AG20443 (cell line): ENCODE data around the gene TPO.
"Not testable (repeated sequence)": the region's sequence is repeated elsewhere in the genome, so short reads cannot be mapped to it uniquely, and the experiment has no call there.

Source experiments
- DNase-seq: peaks from one replicate; pipeline ENCODE4 v3.0.0; 2012; ENCODE audit warnings: low spot score, mixed read lengths

The TPO gene

DNA sequence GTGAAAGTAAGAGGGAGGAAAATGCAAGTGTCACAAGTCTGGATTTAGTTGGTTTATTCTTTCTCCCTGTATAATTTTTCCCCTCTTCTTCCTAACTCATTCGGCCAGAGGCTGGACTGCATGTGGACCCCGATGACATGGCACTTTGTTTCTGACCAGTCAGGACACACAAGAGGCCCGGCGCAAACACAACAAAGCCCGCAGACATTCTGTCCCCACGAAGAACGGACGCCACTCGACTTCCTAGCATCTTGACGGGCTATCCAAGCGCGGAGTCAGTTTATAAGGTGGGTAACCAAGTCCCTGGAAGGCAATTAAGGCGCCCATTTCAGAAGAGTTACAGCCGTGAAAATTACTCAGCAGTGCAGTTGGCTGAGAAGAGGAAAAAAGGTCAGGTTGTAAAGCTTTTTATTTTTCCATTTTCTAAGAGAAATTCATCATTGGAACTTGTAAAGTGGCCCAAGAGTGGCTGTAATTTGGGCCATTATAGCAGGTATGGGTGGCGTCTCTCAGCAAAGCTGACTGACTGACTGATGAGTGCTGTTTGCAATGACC is at the start of gene TPO:
Gene TPO (plus strand): TSS at position 308 of the 555 bp plus-strand sequence. CDS start 946 bp downstream, outside the sequence.
- DNase-seq, result no peak

DNA sequence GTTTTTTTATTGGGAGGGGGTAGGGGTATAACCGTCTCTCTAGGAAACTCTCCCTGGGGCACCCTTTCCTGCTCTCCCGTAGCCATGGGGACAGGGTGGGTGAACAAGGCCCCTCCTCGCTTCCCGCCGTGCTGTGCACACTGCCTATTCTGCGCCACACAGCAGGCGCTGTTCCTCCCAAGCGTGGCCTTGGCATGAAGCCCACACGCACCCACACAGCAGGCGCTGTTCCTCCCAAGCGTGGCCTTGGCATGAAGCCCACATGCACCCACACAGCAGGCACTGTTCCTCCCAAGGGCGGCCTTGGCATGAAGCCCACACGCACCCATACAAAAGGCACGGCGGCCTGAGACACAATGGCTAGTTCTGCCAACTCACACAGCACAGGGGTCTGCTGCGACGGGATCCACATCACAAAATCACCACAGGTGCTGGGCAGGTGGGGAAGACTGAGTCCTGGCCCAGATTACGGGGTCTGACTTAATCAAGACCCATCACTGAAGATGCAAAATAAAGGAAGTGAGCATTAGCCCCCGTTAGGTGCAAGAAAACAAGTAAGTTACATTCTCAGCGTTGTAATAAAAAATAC is 46.6 kb upstream of the TPO start:
- no peak for DNase-seq

DNA sequence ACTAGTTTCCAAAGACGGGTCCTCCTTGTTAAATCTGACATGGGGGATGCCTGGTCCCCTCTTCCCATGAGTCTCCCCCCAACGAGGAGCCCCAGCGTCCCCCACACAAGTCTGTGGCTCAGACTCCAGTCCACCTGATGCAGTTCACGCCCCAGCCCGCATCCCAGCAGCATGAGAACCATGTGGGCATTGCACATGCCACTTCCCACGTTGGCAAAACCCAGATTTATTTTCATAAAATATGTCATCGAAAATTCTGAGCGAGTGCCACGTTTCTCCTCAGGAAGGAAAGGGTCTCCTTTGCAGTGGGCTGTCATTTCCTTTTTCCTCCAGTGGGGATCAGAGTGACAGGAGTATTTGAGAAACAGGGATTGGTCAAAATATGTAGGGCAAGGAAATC is 45.7 kb upstream of the TPO start:
- no peak for DNase-seq

DNA sequence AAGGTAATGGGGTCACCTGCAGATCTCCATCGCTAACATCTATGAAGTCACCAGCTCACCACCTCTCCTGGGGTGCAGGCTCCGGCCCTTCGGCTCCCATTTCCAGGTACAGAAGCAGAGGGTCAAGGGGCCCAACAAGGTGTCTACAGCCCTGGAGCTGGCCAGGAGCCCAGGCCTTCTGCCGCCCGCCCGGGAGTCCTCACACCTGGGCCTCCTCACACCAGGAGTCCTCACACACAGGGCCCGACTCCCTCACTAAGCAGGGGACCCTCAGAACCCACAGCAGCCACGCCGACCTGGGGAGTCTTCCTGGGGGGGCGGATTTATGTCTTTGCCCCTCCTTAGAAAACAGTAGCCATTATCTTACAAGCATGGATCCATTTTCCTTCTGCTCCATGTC is 43.4 kb upstream of the TPO start:
- DNase-seq, result no peak

DNA sequence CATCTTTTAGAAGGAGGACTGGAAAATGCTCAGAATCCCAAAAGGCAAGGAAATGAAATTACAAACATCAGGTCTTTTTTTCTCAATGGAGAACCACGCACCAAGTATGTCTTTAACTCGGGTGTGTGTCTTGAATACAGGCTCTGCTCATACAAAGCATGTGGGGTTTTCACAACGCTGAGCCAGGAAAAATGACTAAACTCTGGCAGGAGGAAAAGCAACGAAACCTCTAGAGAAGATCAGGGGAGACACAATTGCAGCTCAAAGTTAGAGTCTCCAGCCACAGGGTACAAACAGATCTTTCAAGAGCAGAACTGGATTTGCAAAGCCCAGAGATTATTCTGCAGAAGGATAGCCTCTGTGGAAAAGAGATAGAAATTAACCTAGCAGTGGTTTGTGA is 42.8 kb upstream of the TPO start:
- no peak for DNase-seq

DNA sequence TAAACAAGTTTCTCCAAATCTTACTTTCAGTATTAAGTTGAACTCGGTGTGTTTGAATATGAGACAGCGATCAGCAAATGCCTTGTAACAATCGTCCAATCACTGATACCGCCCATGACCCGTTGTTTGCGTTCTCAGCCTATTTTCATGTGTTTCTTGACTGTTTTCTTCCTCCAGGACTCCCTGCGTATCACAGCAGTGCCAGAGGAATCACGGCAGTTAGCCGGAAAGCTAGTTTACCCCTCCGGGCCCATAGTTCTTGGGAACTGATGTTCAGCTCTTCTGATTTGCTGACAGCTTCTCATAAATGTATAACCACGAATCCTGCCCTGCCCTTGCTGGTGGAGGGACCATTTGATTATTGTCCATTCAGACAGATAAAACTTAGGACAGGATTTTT is 42.2 kb upstream of the TPO start:
- DNase-seq, result no peak

DNA sequence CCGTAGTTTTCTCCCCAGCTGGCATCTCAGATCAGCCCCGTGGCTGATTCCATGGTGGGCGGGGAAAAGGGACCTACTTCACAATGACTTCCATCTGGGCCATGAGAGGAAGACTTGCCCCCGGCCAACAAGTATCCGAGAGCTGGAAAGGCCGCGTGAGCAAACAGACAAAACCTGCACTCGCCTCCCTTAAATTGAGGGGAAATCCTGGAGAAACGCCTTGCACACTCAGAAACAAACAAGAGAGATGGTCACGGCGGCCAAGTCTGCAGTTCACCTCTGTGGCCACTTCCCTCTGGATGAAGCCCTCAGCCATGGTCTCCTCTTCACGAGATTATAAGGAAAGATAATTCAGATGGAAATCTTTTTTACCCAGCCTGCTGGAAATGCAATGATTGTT is 39.4 kb upstream of the TPO start:
- no peak for DNase-seq

DNA sequence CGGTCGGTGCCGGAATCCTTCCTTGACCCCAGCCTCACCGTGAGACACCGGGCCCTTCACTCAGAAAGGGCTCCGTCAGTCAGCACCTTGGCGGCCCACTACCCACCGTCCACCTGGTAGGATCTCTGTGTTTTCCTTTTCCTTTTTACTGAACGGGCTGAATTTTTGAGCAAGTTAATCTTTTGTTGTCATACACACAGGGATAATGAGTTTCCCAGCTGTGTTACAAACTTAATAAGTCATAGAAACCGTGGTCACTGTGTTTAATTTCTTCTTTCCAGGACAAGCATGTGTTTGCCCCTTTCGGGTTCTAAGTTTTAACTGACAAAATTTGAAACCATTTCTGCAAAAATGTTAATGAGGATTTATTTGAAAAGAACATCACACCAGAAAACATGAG is 39.0 kb upstream of the TPO start:
- DNase-seq, result no peak

DNA sequence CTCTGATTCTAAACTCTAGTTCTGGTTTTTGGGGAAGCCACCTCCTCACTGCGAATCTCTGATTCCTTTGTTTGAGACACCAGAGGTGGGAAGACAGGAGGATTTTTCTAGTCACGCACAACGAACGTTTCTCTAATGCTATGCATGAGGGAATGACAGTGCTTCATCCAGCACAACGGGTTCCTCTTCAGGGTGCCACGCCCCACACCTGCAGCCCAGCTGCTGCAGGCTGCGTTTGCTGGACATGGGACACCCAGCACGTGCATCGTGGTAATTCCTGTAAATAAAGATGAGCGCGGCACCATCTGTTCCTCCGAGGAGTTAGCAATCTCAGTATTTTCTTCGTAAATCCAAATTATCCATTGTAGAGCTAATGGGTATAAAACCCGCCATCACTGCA is 37.5 kb upstream of the TPO start:
- no peak for DNase-seq

DNA sequence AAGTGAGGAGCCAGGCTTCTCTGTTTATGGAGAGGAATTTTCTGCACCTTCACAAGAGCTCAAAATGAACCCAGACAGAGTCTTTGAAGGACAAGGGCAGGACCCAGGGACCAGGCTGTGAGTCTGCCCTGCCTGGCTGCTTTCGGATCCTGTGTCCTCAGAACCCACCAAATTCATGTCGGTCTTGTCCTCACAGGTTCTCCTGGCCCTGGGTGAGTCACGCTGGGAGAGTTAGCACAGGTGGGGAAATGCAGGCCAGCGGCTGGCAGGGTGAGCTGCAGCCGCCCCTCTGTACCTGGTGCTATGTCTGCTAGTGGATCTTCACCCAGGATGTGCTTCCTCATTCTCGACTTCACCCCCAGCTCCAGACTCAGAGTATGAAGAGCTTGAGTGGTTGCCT is 35.8 kb upstream of the TPO start:
- DNase-seq, result no peak

DNA sequence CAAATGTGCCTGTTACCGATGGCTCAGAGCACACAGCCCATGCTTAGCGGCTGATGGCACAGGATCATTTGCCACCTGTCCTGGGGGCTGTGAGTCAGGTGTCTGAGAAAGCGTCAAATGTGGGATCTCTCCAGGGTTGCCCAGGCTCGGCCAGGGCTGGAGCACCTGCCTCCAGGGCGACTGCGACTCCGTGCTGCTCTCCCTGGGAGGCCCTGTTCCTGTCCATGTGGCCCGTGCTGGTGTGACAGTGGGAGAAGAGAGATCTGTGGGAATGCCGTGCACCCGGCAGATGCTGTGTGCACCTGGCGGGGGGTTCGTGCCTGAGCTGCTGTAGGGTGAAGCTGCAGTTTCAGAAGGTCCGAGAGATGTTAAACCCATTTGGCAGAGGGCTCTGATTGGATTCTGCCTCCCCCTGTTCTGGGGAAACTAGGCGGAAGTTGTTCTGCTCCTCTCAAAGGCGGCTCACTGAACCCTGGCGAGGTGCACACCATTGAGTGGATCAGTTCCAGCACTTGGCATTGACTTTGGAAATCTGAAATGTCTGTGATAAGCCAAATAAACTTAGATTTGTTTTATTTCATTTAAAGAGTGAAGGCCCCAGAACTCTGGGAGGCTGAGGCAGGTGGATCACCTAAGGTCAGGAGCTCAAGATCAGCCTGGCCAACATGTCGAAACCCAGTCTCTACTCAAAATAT is 34.7 kb upstream of the TPO start:
- DNase-seq, result no peak

DNA sequence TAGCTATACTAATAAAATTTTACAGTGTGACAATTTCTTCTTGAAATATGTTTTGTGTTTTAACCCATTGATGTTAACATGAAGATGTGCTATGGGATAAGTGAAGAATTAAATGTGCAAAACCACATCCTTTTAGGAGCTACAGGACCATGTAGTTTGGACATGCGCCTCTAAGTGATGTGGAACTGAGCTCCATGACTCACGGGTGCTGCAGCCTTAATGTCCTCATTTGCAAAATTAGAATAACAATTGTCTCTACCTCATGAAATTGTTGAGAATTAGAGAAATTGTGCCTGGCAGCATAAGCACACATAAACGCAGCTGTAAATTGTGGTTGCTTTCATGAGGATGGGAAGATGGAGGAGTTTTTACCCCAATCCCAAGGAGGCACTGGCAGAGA is 31.6 kb upstream of the TPO start:
- DNase-seq, result no peak

DNA sequence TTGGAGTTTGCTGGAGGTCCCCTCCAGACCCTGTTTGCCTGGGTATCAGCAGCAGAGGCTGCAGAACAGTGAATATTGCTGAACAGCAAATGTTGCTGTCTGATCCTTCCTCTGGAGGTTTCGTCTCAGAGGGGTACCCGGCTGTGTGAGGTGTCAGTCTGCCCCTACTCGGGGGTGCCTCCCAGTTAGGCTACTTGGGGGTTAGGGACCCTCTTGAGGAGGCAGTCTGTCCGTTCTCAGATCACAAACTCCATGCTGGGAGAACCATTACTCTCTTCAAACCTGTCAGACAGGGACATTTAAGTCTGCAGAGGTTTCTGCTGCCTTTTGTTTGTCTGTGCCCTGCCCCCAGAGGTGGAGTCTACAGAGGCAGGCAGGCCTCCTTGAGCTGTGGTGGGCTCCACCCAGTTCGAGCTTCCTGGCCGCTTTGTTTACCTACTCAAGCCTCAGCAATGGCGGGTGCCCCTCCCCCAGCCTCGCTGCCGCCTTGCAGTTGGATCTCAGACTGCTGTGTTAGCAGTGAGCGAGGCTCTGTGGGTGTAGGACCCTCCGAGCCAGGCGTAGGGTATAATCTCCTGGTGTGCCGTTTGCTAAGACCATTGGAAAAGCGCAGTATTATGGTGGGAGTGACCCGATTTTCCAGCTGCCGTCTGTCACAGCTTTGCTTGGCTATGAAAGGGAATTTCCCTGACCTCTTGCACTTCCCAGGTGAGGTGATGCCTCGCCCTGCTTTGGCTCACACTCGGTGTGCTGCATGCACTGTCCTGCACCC is 25.1 kb upstream of the TPO start:
- DNase-seq, result not testable (repeated sequence)

DNA sequence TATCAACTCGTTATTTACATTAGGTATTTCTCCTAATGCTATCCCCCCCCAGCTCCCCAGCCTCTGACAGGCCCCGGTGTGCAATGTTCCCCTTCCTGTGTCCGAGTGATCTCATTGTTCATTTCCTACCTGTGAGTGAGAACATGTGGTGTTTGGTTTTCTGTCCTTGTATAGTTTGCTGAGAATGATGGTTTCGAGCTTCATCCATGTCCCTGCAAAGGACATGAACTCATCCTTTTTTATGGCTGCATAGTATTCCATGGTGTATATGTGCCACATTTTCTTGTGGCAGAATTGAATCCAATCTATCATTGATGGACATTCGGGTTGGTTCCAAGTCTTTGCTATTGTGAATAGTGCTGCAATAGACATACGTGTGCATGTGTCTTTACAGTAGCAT is 23.1 kb upstream of the TPO start:
- not testable (repeated sequence) for DNase-seq

DNA sequence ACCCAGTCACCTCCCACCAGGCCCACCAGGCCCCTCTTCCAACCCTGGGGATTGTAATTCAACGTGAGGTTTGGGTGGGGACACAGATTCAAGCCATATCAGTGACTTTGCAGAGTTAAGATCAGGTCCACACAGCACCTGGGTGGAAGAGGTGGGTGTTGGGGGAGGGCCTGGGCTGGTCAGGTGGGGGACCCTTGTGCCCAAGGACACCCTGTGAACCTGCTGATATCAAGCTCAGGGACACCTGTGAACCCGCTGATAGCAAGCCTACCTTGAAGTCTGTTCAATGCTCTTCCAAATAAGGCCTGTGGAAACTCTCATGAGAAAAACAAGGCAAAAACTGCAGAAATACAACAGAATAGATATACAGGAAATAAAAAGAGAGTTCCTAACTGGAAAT is 19.9 kb upstream of the TPO start:
- DNase-seq, result no peak

DNA sequence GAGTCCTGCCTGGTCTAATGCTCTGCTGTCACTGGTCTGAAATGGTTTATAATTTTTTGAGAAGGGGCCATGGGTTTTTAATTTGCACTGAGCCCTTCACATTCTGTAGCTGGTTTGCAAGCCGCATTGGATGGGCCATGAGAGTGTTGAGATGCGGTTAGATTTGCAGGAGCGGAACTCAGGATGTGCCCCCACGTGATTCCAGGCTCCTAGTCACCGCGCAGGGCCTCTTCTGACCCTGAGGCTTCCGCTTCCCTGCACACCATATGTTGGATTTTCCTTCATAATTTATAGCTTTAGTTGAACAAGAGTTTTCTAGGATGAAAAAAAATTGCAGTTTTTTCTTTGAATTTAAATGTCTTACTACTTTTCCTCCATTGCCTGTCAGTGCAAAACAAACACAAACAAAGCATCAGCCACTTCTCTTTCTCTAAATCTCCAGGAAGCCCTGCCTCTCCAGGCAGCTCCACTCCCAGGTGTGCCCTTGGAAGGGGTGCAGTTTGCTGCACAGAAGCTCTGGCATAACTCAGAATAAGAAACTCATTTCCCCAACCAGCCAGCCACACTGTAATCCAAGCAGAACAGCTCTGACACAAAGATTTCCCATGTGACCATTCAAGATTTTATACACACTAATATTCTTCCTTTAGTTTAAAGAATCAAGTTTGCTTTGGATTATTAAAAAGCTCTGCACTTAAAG is 18.4 kb upstream of the TPO start:
- no peak for DNase-seq

DNA sequence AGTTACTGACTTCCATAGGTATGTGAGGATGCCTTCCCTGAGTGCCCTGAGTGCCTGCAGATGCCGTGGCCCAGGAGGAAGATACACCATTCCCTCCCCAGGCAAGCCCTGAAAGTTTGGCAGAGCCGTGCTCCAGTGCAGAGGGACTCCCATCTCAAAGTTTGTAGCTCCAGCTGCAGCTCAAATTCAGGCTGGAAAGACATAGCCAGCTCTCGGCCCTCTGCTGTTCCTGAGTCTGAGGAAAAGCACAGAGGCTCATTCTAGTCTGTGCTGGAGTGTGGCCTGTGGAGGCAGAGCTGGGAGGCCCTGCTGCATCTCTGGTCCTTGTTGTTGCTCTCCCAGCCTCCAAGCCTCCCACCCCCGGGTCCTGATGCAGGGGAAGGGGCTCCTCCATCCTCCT is 15.9 kb upstream of the TPO start:
- no peak for DNase-seq

DNA sequence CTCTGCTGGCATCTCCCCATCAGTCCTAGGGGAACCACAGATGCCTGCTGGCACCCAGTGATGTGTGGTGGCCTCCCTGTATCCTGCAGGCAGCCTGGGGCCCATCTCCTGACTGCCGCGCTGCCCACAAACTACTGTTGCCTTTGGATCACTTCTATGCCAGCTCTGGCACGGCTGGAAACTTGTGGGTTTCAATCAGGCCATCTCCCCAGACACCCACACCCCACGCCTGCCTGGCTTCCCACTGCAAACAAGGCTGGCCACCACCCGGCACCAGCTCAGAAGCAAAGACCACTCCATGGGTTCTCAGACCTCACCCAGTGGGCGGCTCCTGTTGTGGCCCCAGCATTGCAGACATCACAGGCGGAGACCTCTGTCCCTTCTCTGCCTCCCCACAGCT is 15.1 kb upstream of the TPO start:
- DNase-seq, result no peak

DNA sequence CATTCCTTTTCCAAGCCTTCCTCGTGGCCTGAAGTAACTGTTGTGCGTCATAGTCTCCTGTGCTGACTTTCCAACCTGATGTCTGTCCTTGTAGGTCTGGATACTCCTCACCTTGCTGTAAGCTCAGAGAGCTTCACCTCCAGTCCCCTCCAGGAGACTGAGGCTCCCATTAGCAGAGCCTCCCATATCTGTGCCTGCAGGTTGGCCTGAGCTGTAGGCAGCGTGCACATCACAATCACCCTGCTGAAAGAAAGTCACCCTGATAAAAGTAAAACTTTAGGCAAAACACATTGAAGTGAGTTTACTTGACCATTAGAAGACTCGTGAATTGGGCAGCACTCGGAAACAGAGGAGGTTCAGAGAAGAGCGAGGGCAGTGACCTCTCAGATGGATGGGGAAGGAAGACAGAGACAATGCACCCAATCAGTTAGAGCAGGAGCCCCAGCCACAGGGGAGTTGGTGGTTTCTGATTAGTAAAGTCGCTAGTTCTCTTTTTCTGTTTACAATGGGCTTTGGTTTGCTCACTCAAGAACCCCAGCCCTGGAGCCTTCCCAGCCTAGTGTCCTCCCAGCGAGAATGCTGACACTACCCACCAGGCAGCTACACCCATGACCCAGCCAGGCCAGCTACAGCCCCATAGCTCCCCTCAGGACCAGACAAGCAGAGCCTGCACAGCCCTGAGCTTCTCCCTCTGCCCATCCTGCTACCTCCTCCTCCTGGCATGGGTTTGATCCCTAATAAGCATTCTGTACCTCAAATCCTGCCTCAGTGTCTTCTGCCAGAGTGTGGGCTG is 12.1 kb upstream of the TPO start:
- DNase-seq, result no peak

DNA sequence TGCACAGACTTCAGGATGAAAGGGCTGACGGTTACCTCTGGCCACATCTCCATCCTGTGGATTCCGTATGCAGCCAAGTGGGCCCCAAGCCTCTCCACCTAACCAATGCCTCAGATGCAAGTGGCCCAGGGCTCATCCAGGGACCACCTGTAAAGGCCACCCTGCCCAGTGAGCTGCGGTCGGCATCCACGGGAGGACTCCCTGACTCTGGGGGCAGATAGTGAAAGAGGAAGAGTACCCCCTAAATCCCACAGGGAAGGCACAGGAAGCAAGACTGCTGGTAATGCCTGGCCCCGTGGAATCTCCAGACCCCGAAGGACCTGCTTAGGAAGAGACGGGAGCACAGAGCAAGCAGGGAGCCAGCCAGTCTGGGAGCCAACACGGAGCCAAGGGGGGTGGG is 11.2 kb upstream of the TPO start:
- no peak for DNase-seq

DNA sequence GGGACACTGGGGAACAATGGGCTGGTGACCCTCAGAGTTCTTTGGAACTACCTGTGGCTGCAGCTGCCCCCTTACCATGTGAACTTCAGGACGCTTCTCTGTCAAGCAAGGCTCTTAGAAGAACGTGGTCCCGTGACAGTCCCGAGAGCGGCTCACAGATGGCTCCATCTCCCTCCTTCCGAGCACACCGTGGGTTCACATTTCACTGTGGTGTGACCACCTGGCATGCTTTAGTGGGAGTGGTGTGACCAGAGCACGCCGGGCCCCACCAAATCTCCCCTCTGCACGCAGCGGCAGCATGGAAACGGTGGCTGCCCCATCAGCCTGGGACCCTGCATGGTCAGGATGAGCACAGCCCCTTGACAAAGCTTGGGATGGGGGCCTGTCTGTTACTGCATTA is 9.7 kb upstream of the TPO start:
- no peak for DNase-seq

DNA sequence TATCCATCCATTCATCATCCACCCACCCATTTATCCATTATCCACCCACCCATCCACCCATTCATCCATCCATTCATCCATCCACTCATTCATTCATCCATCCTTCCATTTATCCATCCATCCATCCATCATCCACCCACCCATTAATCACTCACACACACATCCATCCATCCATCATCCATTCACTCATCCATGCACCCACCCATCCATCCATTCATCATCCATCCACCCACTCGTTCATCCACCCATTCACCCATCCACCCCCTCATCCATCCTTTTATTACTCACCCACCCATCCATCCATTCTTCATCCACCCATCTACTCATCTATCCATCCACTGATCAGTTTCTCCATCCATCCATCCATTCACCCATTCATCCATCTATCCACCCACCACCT is 8.1 kb upstream of the TPO start:
- DNase-seq, result no peak
